Stromal cell of bone marrow (primary cell): ENCODE data around the gene FOXRED2.
"Not testable (repeated sequence)": the region's sequence is repeated elsewhere in the genome, so short reads cannot be mapped to it uniquely, and the experiment has no call there.

Experiments used
- DNase-seq: peaks from one replicate; pipeline ENCODE4 v3.0.0-alpha.2; 2012; ENCODE audit warnings: low read depth

Gene FOXRED2

GRCh38 chr22:36469094-36469710 is 37.6 kb downstream of the FOXRED2 start:
- no peak for DNase-seq

- peak; percentile 90 for DNase-seq
Observed at GRCh38 chr22:36467946-36468345, 38.9 kb downstream of the FOXRED2 start.

- no peak for DNase-seq
Observed at GRCh38 chr22:36467042-36467810, 39.6 kb downstream of the FOXRED2 start.

GRCh38 chr22:36466258-36466657 is 40.6 kb downstream of the FOXRED2 start:
- DNase-seq = no peak

GRCh38 chr22:36465232-36466021 is 41.4 kb downstream of the FOXRED2 start:
- DNase-seq = no peak

GRCh38 chr22:36464715-36465231 is 42.1 kb downstream of the FOXRED2 start:
- DNase-seq = no peak

- DNase-seq = no peak
Observed at GRCh38 chr22:36463783-36464184, 43.1 kb downstream of the FOXRED2 start.

GRCh38 chr22:36461665-36462649 is 44.9 kb downstream of the FOXRED2 start:
- no peak for DNase-seq

GRCh38 chr22:36460202-36460601 is 46.6 kb downstream of the FOXRED2 start:
- no peak for DNase-seq

- peak; percentile 74 for DNase-seq
Observed at GRCh38 chr22:36457688-36458450, 49.0 kb downstream of the FOXRED2 start.

- no peak for DNase-seq
Observed at GRCh38 chr22:36456464-36456845, 50.4 kb downstream of the FOXRED2 start.

GRCh38 chr22:36455571-36456463 is 51.0 kb downstream of the FOXRED2 start:
- no peak for DNase-seq

GRCh38 chr22:36454916-36455570 is 51.8 kb downstream of the FOXRED2 start:
- DNase-seq = no peak

- DNase-seq = no peak
Observed at GRCh38 chr22:36453855-36454378, 52.9 kb downstream of the FOXRED2 start.

- not testable (repeated sequence) for DNase-seq
Observed at GRCh38 chr22:36452978-36453607, 53.7 kb downstream of the FOXRED2 start.

GRCh38 chr22:36452250-36452977 is 54.4 kb downstream of the FOXRED2 start:
- DNase-seq = no peak

- not testable (repeated sequence) for DNase-seq
Observed at GRCh38 chr22:36450923-36451322, 55.9 kb downstream of the FOXRED2 start.
